ENCODE data around the gene FKBP15. TPM values are rescaled to one million over a fixed set of nuclear protein-coding genes. Genes with fewer than 3 reads are reported as not detected.

Gene FKBP15
- total and polyA plus RNA-seq, 2 of the 4 experiments (the other 2 are of a cell fraction), result 20.4 to 25.5 TPM

- Histone ChIP-seq H3K4me2 (ENCODE audit: low read depth, low read length) (no peak overlapping the region), H2AK5ac (ENCODE audit: low read depth, low read length) (no peak overlapping the region), H3K14ac (replicated peaks; ENCODE audit: low read depth, low read length) (no peak overlapping the region), H4K91ac (ENCODE audit: insufficient read depth, low read depth, low read length) (no peak overlapping the region), H3K9me3 (ENCODE audit: control insufficient read depth, insufficient read depth, low read length) (no peaks in the 10 kb centered on the region), H4K20me1 (ENCODE audit: insufficient read depth, low read length) (peaks cover 49% of the 10 kb centered on the region), H2BK20ac (ENCODE audit: low read depth, low read length) (no peak overlapping the region), H3K4me1 (ENCODE audit: control insufficient read depth, insufficient read depth, low read length) (peaks cover 4% of the 10 kb centered on the region), H4K8ac (ENCODE audit: low read depth in 2 of 2, low read length in 2 of 2) (no peak overlapping the region), H3K4me3 (ENCODE audit: insufficient read depth, low read depth, low read length) (no peak overlapping the region), H3K79me1 (ENCODE audit: low read depth in 1 of 2, low read length in 2 of 2) (peaks cover 27 to 55% of the 10 kb centered on the region in 2 experiments), H3K23ac (ENCODE audit: low read depth, low read length) (no peak overlapping the region), H2AK9ac (replicated peaks; ENCODE audit: low read depth, low read length, poor library complexity) (no peak overlapping the region), H4K5ac (ENCODE audit: low read depth, low read length) (no peak overlapping the region), H3K36me3 (ENCODE audit: control insufficient read depth, insufficient read depth, low read length) (no peaks in the 10 kb centered on the region), H3K27ac (ENCODE audit: insufficient read depth, low read length) (no peak overlapping the region), H3K56ac (ENCODE audit: extremely low read depth, insufficient read depth, low read length) (no peak overlapping the region), H2BK120ac (ENCODE audit: low read depth, low read length) (no peak overlapping the region), H3K18ac (ENCODE audit: low read depth, low read length) (no peak overlapping the region), H2BK5ac (ENCODE audit: low read depth, low read length, poor library complexity, severe bottlenecking) (no peak overlapping the region), H3K4ac (ENCODE audit: low read depth, low read length) (no peak overlapping the region), H2BK15ac (ENCODE audit: low read depth, low read length) (no peak overlapping the region), H3K27me3 (ENCODE audit: control insufficient read depth, insufficient read depth, low read length) (no peaks in the 10 kb centered on the region), H3K9me1 (ENCODE audit: insufficient read depth, low read length) (peaks cover 6% of the 10 kb centered on the region; the same call in 1 of the 2 replicates), H2AFZ (replicated peaks; ENCODE audit: low read length, poor library complexity) (no peak overlapping the region), H3K9ac (ENCODE audit: low read depth, low read length) (no peak overlapping the region)
- 100% methylated on average over 1 of the region's 4 CpGs; no CpG with 5 or more reads in 1 of the 2 experiments for WGBS, 2 experiments (ENCODE audit: extremely low coverage in 2 of 2, insufficient read length in 1 of 2)
- CTCF ChIA-PET, result no interaction called here
- ATAC-seq (ENCODE audit: low read depth), result no peak
- TF ChIP-seq RFX5 (IDR thresholded peaks at IDR 0.05; ENCODE audit: low read depth, low read length) (no peak), RCOR1 (IDR thresholded peaks at IDR 0.05; ENCODE audit: insufficient replicate concordance, low read length) (no peak), RAD21 (IDR thresholded peaks at IDR 0.05; ENCODE audit: low read length) (no peak), CHD1 (IDR thresholded peaks at IDR 0.05; ENCODE audit: low read depth, low read length) (no peak), MXI1 (IDR thresholded peaks at IDR 0.05; ENCODE audit: borderline replicate concordance, low read depth, low read length) (no peak), BHLHE40 (IDR thresholded peaks at IDR 0.05; ENCODE audit: low read depth, low read length) (no peak), USF2 (IDR thresholded peaks at IDR 0.05; ENCODE audit: low read depth, low read length) (no peak), CTCF (conservative IDR thresholded peaks at IDR 0.05; ENCODE audit: low read depth, low read length) (no peak), MAFK (IDR thresholded peaks at IDR 0.05; ENCODE audit: low read depth, low read length) (no peak), FOS (IDR thresholded peaks at IDR 0.05; ENCODE audit: low read depth, low read length) (no peak), ELK1 (IDR thresholded peaks at IDR 0.05; ENCODE audit: borderline replicate concordance, low read depth, low read length) (no peak), MAZ (IDR thresholded peaks at IDR 0.05; ENCODE audit: borderline replicate concordance, low read depth, low read length) (no peak), NFE2L2 (IDR thresholded peaks at IDR 0.05; ENCODE audit: low read depth, low read length) (no peak), SMC3 (IDR thresholded peaks at IDR 0.05; ENCODE audit: low read depth, low read length) (no peak), POLR2A (IDR thresholded peaks at IDR 0.05; ENCODE audit: low read depth, low read length) (no peak), CEBPB (IDR thresholded peaks at IDR 0.05; ENCODE audit: low read depth, low read length) (no peak)
- dilution Hi-C loops (cut with HindIII; ENCODE audit: low sequenced_read_pairs, unreplicated experiment), result no loop called here
- BruUV-seq (replicated peaks), result no TSS peak
- in situ Hi-C loops (cut with MboI; ENCODE audit: low sequenced_read_pairs), result no loop called here
- intact Hi-C loops (cut with micrococcal nuclease), result no loop called here
- POLR2A ChIA-PET (ENCODE audit: unreplicated experiment), result no interaction called here
- no peak for DNase-seq
These were observed 15.9 kb upstream of the FKBP15 start for GRCh38 chr9:113237026-113237425.

Data from IMR-90 (cell line).